T1000 (cell line): ENCODE data around the gene LSM12.

Source experiments
- DNase-seq: peaks from one replicate; lab custom pipeline; 2025; ENCODE audit warnings: mixed read lengths; lab: John Stamatoyannopoulos, UW

The LSM12 gene

GRCh38 chr17:44095647-44096496, 29.4 kb upstream of the LSM12 start:
- peak; percentile 65 for DNase-seq

DNA sequence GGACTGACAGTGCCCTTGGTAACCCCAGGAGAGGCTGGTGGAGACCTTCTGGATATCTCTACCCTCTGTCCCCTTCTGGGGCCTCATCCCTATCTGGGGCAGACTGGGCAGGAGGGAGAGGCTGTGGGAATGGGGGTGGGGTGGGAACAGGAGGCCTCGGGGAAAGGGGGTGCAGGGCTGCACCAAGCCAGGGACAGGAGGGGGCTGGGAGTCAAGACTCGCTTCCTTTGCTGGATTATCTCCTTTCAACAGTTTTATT, 28.8 kb upstream of the LSM12 start:
- no peak for DNase-seq

- no peak for DNase-seq
Measured at GRCh38 chr17:44094701-44095387, 28.4 kb upstream of the LSM12 start.

DNA sequence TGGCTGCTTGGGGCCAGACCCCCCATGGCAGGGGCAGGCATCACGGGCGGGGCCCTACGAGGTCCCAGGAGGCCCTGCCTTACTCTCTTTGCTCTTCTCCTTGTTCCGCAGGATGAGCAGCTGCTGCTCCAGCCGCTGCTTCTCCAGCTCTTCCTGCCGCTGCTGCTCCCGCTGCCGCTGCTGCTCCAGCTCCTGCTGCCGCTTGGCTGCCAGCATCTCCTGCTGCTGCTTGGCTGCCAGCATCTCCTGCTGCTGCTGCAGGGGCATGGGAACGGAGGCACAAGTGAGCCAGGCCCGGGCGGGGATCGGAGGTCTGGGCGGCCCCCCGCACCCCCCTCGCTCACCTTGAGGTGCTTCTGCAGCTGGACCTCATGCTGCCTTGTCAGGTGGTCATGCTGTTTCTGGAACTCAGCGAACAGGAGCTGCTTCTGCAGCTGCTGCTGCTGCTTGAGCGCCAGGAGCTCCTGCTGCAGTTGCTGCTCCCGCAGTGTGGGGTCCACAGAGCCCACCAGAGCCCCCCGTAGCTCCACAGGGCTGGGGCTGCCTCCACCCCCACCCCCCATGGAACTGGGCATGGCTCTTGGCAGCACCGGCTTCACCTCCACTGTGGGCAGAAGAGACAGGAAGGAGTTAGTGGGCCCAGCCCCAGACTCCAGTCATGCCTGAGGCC, 26.9 kb upstream of the LSM12 start:
- DNase-seq: no peak

GRCh38 chr17:44092051-44092450, 25.6 kb upstream of the LSM12 start:
- DNase-seq: no peak

DNA sequence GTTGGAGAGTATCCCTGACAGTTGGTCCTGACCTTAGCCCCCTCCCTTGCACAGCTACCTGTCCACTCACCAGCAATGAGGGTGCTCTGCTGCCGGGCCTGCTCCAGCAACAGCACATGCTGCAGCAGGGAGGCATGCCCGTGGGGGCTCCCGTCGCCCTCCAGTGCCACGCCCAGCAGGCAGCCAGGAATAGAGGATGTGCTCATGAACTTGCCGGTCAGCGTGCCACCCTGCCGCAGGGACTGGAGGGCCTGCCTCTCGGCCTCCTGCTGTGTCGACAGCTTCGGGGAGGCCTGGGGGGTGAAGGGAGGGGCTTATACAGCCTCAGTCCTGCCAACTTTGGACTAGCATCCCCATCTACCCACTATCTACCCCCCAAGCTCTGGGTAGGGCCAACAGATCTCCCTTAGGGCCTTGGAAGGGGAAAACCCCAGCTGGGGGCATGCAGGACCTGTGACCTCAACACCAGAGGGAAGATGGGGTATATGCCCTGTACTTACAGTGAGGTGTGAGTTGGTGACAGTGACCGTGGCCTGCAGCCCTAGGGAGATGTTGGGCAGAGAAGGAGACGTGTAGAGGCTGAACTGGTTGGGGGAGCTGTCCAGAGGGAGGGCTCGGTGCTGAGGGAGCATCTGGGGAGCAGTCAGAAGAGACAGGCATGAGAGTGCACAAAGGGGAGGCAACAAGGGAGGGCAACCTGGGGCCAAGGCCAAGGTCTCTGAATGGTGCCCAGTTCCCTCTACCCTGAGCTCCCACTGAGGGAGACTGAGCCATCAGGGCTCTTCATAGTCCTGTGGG, 24.9 kb upstream of the LSM12 start:
- no peak for DNase-seq

DNA sequence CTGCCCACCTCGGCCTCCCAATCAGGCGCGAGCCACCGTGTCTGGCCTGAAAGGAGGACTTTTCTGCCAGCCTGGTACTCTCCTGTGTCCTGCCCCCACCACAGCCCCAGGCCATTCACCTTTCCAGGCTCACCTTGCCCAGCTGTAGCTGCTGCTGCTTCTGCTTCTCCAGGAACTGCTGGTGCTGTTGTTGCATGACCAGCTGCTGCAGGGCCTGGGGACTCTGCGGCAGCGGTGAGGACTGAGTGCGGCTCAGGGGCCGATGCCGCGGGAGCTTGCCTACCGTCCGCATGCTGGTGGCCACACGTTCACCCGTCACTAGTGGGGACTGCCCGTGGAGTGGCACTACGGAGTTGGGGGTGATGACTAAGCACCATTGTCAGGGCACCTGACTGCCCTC, 21.8 kb upstream of the LSM12 start:
- DNase-seq: no peak

GRCh38 chr17:44087319-44087718, 20.8 kb upstream of the LSM12 start:
- no peak for DNase-seq

DNA sequence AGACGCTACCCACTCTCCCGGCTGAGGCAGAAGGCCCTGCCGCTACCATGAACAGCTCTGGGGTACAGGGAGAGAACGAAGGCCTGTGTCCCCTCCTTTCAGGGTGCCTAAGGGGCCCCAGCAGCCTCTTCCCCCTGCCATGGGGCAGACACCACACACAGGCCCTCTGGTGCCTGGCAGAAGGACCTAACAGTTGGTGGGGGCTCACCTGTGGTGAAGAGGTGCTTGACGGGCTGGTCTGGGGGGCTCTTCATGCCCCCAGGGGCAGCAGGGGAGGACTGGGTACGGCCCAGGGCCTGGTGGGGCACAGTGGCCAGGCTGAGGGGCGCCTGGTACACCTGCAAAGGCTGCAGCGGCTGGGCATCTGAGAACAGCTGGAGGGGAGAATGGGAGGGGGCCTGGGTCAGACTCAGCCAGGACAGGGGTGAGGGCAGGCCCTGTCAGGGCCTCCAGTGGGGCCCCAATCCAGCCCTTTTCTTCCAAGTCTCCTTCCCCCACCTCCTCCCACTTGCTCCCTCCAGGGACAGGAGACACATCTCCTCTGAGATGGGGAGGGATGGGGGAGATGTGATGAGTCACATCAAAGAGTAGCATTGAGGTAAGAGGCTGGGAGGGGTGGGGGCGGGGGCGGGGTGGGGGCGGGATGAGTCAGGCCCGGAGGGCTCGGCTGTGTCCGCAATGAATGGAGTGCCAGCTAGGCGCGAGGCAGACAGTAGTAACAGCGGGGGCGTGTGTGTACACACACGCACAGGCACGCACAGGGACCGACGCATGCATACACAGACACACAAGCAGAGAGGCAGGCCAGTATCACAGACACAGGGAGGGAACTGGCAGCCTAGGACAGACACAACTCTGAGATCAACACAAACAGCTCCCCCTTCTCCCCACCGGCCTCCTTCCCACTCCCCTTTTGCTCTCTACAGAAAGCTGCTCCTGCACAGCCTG, 20.2 kb upstream of the LSM12 start:
- DNase-seq: peak; percentile 87

GRCh38 chr17:44085908-44086307, 19.4 kb upstream of the LSM12 start:
- no peak for DNase-seq

GRCh38 chr17:44084921-44085320, 18.4 kb upstream of the LSM12 start:
- no peak for DNase-seq

- DNase-seq: no peak
Measured at GRCh38 chr17:44084131-44084538, 17.7 kb upstream of the LSM12 start.

DNA sequence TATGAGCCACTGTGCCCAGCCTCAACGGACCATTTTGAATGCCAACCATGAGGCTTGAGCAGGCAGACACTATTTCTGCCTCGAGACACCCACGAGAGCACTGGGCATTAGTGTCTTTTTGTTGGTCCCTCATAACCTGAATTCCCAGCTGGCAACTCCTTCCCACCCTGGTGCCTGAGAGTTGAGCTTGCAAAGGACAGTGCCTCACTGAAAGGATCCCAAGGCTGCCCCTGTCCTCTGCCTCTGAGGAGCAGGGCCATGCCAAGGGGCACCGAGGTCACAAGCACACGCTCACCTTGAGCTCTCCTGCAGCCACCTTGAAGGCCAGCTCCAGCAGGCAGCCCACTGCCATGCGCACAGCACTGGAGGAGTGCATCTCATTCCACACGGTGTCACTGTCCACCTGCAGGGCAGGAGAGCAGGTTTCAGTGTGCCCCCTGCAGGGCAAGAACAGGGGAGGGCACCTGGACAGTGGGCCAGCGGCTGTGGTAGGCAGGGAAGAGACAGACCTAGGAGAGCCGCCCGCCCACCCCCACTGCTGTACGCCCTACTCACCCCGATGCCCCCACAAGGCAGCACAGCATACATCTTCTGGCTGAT, 16.9 kb upstream of the LSM12 start:
- no peak for DNase-seq

DNA sequence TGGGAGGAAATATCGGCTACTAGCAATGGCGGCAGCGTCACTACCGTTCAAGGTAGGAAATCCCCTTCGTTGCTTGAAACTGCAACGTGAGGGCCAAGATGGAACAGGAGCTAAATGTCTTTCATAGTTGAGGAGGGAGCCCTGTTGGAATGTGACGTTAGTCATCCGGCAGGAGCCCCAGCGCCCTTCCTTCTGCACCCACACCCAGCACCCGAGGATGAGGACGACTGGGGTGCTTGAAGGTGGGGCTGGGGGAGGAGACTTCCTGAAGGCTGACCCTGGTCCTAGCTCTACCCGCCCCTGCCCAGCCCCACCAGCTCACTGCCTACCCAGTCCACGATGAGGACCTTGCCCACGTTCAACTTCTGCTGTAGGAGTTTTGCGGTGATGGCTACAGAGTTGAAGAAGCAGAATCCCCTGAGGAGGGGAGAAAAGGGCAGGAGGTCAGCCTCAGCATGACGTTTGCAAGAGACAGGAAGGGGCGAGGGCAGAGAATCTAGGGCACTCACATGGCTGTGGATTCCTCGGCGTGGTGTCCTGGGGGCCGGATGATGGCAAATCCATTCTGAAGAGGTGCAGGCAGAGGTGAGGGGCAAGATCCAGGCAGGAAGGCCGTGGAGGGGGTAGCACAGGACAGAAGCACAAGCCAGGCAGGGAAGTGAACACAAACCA, 15.9 kb upstream of the LSM12 start:
- DNase-seq: no peak

DNA sequence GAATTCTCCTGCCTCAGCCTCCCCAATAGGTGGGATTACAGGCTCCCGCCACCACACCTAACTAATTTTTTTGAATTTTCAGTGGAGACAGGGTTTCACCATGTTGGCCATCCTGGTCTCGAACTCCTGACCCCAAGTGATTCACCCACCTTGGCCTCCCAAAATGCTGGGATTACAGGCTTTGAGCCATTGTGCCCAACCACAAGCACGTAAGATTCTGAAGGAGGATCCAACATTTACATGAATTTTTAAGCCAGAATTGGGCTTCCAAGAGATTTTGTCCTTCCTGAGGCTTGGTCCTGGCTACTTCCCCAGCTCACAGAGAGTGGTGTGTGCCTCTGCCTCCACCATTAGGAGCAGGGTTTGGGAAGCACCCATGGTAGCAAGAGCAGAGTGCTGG, 15.2 kb upstream of the LSM12 start:
- no peak for DNase-seq

- DNase-seq: no peak
Measured at GRCh38 chr17:44079877-44080821, 13.7 kb upstream of the LSM12 start.

DNA sequence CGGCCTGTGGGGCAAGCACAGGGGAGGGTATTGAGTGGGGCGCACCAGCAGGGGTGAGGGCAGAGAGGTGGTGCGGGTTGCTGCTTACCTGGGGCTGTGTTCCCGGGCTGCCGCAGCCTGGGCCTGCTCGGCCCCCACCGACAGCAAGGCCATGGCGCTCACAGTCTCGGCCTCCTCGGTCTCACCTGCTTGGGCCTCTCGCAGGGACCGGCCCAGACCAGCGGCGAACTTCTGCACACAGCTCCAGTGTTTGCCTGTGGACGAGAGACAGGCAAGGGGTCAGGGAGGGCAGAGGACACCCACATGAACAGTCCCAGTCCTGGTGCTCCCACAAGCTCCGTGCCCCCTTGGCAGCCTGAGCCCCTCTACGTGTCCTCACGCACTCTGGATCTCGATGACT, 11.9 kb upstream of the LSM12 start:
- DNase-seq: no peak

DNA sequence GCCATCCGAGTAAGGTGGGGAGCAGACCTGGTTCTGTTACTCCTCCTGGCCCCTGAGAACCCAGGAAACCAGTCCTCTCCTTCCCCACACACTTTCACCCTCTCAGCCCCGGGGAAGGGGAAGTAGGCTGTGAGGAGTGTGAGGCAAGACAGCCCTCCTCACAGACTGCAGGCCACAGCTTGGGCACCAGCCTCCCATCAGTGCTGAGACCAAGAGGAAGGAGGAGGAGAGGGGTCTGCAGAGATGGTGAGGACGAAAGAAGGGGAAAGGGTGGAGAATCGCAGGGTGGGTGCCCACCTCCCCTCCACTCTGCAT, 11.1 kb upstream of the LSM12 start:
- DNase-seq: no peak
